Activated effector memory CD4-positive, alpha-beta T cell treated with anti-CD3 and anti-CD28 coated beads, Interleukin-2, amount 50 U/mL, for 16 hours (primary cell): ENCODE data around the gene CCDC159.
"Not testable (repeated sequence)": the region's sequence is repeated elsewhere in the genome, so short reads cannot be mapped to it uniquely, and the experiment has no call there.

Source experiments
- DNase-seq: peaks from one replicate; pipeline ENCODE4 v3.0.0-alpha.2; 2020

The CCDC159 gene

DNA sequence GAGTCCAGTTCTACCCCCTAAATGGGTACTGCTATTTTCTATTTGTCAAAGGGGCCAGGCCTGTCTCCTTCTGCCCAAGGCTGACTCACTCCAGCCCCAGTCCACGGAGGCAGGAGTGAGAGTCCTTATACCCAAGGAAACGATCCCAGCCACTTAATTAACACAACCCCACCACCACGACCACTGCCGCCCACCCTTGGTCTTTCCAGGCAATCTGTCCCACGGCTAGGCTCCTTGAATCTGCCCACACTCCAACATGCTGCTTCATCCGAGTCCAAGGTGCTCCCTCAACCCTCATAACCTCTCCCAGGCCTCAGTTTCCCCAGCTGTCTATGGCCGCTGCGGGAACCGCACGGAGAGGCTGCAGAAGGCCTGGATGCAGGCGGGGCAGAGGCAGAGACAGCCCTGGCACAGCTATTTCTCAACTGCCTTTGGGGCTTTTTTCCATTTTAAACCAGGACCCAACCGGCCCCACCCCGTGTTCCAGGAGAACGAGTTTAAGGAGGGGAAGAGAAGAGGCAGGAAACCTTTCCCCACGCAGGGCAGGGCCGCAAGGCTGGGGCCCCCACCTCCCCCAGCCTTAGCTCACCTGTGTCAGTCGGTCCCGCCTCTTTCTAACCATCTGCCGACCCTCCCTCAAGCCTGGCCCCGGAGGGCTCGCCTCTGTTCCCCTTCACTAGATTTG, 7.6 kb upstream of the CCDC159 start:
- DNase-seq = no peak

DNA sequence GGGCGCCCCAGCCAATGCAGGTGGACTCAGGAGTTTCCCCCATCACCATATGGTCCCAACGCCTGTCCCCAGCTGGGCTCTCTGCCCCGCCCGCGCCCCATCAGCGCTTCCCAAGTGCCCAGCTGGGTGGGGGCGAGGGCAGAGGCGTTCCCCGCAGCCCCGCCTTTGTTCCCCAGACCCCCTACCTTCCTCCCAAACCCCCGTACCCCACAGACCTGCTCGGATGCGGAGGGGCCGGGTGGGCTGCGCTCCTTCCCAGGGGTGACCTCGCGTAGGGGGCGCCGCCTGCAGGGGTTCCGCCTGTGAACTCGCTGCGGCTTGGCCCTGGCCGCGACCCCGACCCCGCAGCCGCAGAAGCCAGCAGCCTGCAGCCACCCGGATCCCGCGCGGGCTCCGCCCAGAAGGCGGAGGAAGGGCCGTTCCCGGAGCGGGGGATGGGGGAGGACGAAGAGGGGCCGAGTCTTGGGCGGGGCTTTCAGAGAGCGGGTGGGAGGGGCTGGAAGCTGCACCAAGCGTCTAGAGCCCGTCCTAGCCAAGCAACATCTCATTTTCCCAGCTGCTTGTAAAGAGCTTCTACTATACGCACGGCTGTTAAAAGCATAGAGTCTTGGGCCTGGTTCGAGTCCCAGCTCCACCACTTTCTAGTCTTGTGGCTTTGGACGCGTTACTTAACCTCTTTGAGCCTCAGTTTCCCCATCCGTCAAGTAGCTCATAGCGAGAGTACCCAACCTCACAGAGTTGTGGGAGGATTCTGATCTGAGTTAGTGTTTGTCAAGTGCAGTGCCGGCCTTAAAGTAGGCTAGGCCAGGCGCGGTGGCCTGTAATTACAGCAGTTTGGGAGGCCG, 6.8 kb upstream of the CCDC159 start, which contains the start of gene RAB3D:
TSS of gene RAB3D (minus strand) at position 404 of the 845 bp plus-strand sequence. CDS start 2,258 bp downstream, outside the sequence.
- peak; percentile 92 for DNase-seq

GRCh38 chr19:11340099-11340467, 6.2 kb upstream of the CCDC159 start:
- DNase-seq = not testable (repeated sequence)

GRCh38 chr19:11342429-11342828, 3.9 kb upstream of the CCDC159 start:
- DNase-seq = no peak

- no peak for DNase-seq
Measured at GRCh38 chr19:11345122-11345803, 1.1 kb upstream of the CCDC159 start.

DNA sequence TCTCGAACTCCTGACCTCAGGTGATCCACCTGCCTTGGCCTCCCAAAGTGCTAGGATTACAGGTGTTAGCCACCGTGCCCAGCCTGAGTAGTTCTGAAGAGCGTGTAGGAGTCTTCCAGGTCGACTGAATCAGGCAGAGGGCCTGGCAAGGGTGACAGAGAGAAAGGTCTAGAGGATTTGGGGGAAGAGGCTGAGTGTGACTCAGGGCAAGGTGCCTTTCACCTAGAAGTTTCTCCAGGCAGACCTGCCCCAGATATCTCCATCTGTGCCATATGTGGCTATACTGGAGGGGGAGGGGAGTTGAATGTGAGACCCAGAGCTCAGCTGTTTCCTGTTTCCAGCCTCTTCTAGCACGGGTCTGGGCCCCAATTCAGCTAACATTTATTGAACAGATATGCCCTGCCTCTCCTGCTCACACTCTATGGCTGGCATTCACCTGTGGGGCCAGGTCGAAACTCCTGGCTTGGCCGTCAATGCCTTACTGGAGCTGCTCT, 1.3 kb downstream of the CCDC159 start:
- DNase-seq = no peak

DNA sequence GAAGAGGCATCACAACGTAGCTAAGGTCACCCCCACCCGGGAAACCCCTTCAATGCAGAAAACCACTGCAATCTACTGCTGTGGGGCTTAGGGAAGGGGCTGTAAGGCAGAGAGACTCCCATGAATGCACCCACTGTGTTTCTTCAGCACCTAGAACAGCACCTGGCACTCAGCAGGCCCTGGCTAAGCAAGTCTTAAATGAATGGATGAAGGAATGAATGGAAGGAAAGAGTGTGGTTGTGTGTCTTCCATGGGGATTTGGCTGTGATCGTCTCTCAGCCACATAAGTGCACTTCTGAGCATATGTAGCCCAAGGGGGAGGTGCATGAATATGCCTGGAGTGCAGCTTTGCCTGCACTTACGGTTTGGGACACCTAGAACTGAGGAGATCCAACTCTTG, 2.9 kb downstream of the CCDC159 start:
- DNase-seq = no peak

DNA sequence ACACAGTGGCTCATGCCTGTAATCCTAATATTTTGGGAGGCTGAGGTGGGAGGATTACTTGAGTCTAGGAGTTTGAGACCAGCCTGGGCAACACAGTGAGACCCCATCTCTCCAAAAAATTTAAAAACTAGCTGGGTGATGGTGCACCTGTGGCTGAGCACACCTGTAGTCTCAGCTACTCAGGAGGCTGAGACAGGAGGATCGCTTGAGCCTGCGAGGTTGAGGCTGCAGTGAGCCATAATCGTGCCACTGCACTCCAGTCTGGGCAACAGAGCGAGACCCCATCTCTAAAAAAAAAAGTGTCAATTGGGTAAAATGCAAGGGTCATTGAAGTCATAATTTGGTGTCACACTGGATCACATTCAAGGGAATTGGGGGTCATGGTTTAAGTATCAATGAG, 7.8 kb downstream of the CCDC159 start:
- DNase-seq = not testable (repeated sequence)

- DNase-seq = peak; percentile 93
Measured at GRCh38 chr19:11355160-11356073, 9.1 kb downstream of the CCDC159 start, which contains the start of gene PLPPR2. PLPPR2 (plus strand) TSS chr19:11355432; CDS start chr19:11357674, 2,242 bp downstream.

GRCh38 chr19:11356074-11356397, 9.7 kb downstream of the CCDC159 start:
- no peak for DNase-seq

DNA sequence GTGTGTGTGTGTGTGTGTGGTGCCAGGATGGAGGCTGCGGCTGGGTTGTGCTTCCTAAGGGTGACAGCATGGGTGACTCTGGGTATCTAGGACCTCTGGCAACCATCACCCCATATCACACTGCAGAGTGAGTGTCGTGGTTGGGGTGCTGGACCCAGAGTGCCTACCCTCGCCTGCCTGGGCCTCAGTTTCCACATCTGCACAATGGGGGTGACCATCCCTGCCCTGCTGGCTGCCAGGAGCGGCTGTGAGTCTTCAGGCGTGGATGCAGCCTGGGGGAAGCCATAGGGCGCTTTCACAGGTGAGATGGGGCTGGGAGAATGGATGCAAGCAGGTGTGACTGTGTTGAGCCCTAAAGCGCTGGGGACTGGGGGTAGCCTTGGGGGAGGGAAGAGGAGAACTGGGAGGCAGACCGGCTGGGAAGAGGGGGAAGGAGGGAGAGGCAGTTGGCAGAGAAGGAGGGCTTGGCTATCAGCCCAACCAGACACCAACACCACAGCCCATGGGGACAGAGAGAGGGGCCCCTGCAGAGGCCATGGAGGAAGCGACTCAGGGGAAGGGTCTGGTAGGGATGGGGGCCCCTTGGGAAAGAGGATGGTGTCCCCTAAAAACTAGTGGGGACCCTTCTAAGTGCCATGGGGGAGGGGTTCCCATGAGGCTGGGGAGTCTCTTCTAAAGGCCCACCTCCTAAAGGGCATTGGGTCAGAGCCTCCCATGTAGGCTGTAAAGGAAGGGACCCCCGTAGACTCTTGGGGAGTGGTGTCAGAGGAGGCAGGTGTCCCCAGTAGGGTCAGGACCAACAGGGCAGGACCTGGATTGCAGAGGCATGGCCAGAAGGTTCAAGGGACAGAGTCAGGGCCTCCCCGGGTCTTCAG, 10.6 kb downstream of the CCDC159 start:
- DNase-seq = no peak

GRCh38 chr19:11359421-11359820, 13.1 kb downstream of the CCDC159 start:
- no peak for DNase-seq

- DNase-seq = no peak
Measured at GRCh38 chr19:11361037-11361770, 14.9 kb downstream of the CCDC159 start.

GRCh38 chr19:11361771-11362731, 15.7 kb downstream of the CCDC159 start:
- DNase-seq = no peak

GRCh38 chr19:11363881-11364280, 17.6 kb downstream of the CCDC159 start:
- no peak for DNase-seq

- no peak for DNase-seq
Measured at GRCh38 chr19:11364296-11364904, 18.1 kb downstream of the CCDC159 start.

- no peak for DNase-seq
Measured at GRCh38 chr19:11364935-11365334, 18.6 kb downstream of the CCDC159 start.

DNA sequence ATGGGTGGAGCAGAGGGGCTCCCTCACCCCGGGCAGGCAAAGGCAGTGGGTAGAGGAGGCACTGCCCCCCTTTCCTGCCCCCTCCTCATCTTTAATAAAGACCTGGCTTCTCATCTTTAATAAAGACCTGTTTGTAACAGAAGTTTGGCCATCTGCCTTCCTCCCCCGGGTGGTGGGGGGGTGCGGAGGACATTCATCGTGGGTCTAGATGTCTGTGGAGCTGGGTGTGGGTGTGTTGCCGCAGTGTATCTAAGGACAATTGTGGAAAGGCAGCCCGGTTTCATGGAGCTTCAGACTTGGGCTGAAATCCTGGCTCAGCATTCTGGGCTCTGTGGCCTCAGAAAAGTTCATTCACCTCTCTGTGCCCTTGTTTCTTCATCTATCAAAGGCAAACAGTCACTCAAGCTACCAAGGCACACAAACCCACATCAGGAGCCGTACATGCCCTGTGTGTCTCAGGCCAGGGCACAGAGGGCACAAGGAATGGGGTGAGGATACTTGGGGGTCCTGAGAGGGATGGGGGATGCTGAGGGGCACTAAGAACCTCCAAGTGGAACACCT, 19.3 kb downstream of the CCDC159 start:
- DNase-seq = no peak

- no peak for DNase-seq
Measured at GRCh38 chr19:11367528-11367927, 21.2 kb downstream of the CCDC159 start.
